ENCODE measurements around the gene MSMB.
"Not testable (repeated sequence)": the region's sequence is repeated elsewhere in the genome, so short reads cannot be mapped to it uniquely, and the experiment has no call there.

Gene MSMB, protein sequence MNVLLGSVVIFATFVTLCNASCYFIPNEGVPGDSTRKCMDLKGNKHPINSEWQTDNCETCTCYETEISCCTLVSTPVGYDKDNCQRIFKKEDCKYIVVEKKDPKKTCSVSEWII

DNA sequence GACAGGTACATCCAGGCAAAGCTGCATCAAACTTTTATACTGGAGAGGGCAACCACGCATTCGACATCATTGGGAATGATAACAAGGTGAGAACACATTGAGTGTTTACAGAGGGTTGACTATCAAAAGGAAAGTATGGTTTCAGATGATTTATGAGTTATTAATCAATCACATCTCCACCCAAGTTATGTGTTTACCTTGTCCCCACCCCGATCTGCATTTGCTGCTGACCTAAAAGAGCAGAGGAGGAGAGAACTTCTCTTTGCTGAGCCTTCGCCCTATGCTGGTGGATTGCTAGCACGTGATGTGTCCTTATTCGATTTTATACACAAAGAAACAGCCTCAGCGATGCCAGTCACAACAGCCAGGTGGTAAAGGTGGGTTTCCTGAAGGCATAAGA lies at the start of gene MSMB:
Gene MSMB, minus strand, starts transcription at position 9 of the 400 bp plus-strand sequence. CDS start 32 bp downstream, outside the sequence.
- no peak for DNase-seq (ENCODE audit: low spot score)

DNA sequence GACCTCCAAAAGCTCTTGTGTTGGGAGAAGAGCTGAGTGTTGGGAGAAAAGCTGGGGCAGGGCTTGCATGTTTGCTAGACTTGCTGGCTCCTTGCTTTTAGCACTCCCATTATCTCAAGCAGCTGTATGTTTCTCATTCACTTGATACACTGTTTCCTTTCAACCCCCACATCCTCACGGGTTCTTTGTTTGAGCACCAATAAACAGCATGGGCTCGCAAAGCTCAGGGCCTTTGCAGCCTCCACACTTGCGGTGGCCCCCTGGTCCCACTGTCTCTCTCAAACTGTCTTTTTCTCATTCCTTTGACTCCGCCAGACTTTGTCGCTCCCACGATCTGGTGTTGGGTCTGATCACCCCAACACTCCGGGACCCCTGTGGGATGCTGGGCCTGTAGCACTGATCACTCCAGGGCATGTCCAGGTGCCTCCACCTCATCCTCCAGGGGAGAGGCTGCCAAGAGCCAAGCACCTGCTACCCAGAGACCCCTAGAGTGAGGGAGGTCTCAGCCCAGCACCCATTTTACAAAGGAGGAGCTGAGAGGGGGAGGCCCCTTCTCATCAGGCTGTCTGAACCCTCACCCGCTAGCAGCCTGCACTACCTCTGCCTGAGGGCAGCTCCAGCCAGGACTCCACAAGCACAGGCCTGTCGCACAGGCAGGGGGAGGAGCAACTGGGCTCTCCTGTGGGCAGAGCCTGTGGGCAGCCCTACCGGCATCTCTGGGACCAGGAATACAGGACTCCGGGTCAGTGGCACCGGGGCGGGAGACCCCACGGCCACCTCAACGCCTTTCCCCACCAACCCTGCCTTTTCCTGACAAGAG lies 49.1 kb upstream of the MSMB start:
- DNase-seq (ENCODE audit: low spot score) = no peak

DNA sequence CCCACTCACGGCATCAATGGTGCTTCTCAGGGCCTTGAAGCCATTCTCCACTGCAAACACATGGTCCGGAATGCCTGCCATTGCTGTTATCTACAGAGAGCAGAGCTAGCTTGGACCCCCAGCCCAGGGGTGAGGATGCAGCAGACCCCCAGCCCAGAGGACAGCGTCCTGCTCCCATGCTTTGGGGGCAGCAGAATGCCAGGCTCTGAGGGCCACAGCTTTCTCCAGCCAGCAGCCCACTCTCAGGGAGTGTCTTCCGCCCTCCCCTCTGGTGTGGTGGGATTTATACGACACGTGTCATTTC lies 48.1 kb upstream of the MSMB start:
- DNase-seq (ENCODE audit: low spot score) = no peak

DNA sequence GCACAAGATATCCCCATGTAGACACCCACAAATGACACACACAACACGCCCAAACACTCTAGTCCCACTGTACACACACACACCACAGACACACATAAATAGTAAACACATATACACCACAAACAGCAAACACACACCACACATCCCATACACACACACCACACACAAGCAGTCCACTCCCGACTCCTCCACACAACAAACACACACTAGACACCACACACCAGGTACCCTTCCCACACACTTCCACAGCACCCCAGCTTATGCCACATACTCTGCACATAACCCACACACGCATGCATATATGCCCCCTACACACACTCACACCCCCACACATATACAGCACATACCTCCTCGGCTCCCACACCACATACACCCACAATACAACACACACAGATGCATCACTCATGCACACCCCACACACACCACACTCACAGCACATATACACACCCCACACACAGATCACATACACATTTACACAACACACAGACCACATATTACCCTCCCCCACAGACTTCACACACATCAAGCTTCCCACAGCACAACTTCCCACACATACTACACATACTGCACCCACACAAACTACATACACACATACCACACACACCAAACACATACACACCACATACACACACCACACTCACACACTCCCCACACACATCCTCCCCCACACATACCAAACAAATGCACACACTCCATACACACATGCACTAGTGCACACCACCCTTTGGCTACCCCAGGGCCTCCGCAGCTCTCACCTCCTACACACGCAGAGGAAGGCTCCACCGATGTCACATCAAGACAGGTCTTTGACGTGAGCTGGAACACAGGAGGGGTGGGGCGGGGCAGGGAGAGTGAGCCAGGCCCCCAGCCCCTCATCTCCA lies 47.5 kb upstream of the MSMB start:
- DNase-seq (ENCODE audit: low spot score) = not testable (repeated sequence)

DNA sequence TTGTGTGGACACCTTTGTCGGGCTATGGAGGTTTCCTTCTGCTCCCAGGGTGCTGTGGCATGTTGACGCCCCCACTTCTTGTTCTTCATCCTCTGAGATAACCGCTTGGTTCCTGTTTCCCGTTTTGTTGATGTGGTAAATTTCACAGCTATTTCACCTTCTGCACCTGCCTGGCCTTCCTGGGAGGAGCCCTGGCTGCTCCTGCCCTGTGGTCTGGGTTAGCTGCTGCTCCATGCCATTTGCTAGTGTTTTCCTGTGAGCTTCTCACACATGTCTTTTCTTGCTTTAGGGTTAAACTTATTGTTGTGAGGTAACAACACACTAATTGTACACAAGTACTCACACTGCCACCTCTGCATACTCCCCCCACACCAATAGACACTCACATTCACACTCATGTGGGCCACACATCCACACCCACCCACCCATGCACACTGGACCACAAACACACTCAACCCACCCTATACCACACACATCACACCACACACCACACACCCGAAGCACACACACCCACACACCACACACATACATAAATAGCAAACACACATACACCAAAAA lies 46.5 kb upstream of the MSMB start:
- no peak for DNase-seq (ENCODE audit: low spot score)

DNA sequence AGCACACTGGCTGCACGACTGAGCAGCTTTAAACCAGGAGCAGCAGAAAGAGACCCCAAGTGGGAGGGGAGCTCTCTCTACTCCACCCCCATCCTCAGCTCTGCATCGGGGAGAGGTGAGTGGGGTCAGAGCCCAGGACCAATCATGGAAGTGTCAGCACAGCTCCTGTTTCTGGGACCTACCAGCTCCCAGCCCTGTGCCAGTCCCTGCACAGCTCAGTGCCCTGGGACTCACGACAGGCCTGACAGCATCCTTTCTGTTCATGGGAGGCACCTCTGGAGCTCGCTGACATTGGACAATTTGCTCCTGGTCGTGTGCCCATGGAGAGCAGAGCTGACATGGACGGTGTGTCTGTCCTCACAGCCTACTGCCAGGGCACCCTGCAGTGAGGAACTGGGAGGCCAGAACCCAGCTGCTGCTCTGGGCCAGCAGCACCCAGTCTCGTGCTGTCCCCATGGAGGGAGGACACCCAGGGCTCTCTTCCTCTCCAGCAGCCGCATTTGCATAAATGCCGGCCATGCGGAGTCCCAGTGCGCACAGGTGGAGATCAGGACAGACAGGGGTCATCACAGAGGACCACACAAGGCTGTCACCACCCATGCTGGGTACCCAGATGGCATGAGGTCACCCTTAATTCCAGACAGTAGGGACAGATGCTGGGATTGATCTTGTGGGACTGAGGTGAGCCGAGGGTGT lies 45.9 kb upstream of the MSMB start:
- DNase-seq (ENCODE audit: low spot score) = no peak

DNA sequence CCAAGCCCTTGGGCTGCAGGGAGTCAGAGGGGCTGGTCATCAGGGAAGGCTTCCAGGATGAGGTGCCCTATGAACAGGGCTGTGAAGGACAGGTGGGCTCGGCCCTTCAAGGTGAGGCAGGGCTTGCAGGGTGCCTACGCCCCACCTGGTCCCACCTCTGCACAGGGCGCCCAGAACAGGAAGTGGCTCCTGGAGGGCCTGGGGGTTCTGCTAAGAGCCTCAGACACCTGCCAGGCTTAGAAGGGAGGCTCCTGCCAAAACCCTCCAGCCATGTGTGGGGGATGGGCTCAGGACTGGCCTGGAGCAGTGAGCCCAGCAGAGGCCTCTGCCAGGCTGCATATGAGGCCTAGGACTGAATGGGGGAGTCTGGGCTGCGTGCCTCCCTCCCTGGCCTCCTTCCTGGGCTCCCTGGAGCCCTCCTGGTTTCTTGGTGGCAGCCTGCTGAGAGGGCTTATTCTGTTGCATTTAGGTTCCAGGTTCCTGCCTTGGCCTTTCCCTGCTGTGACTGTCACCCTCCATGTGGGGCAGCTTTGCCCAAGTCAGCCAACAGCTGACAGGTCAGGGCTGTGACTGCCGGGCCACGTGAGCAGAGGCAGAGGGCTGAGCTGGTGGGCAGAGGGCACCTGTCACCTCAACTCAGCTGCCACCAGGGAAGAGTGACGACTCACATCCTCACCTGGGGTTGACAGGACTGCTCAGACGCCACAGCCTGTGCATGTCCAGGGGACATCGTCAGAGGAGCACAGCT lies 45.2 kb upstream of the MSMB start:
- DNase-seq (ENCODE audit: low spot score) = no peak

DNA sequence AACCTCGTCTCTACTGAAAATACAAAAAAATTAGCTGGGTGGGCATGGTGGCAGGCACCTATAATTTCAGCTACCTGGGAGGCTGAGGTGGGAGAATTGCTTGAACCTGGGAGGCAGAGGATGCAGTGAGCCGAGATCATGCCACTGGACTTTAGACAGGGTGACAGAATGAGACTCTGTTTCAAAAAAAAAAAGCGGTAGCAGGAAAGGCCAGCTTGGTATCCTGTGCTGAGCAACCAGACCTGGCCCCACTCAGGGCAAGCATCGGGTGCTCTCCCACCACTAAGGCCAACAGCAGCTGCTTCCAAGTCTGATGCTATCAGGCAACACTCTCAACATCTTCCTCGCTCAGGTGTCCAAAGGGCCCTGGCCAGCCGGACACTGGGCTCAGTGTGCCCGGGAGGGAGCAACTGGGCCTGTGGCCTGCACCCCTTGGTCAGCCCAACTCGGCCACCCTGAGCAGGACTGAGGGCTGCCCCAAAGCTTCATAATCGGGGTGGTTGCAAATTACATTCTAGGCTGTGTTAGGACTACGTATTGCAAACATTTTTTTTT lies 44.3 kb upstream of the MSMB start:
- no peak for DNase-seq (ENCODE audit: low spot score)

DNA sequence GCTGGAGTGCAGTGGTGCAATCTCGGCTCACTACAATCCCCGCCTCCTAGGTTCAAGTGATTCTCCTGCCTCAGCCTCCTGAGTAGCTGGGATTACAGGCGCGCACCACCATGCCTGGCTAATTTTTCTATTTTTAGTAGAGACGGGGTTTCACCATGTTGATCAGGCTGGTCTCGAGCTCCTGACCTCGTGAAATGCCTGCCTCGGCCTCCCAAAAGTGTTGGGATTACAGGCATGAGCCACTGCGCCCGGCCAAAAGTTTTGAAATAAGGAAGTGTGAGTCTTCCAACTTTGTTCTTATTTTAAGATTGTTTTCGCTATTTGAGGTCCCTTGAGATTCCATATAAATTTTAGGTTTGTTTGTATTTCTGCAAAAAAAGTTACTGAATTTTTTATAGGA lies 41.3 kb upstream of the MSMB start:
- not testable (repeated sequence) for DNase-seq (ENCODE audit: low spot score)

DNA sequence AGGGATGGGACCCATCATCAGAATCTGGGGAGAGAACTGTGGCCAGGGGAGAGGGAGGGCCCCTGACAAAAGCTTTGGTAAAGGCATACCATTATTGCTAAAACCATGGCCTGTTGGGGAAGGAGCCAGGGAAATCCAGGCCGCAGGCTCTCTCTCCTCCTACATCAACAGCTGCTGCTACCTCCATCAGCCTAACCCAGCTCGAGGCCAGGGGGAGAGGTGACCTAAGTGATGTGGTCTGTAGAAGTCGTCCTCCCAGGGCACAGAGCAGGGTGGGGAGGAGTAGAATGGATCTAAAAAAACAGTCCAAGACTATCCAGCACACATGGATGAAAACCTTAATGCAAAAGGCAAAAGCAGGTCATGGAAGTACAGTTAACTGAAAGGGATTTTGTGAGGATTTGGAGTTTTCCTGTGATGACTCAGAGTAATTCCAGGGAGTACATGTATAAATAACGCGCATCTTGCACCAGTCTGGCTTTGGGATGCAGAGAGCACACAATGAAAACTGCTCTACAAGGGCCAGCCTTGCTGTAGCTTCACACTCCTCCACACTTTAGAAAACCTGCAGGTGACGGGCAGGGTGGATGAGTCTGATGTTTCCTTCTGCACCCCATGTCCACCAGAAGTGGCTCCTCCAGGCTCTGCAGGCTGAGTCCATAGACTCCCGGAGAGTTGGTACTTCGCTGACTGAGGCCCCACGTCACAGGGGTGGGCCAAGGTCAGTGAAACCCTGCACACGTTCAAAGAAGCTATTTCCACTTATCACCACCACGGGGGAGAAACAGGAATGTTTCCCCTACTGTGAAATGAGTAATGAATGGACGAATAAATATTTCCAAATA lies 38.5 kb upstream of the MSMB start:
- no peak for DNase-seq (ENCODE audit: low spot score)

DNA sequence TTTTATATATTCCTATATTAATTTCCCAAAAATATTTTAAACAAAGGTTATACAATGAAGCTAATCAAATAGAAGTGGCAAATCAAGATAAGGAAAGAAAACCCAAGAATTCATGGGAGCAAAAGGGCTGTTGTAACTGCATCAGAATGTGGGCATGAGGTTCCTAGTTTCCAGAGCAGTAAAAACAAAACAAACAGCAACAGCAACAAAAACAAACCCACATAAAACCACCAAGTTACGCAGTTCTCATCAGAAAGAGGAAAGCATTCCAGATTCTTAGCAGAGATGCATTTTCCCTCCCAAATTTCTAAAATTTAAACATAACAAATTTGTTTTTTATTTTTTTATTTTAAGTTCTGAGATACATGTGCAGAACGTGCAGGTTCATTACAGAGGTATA lies 34.8 kb upstream of the MSMB start:
- no peak for DNase-seq (ENCODE audit: low spot score)

DNA sequence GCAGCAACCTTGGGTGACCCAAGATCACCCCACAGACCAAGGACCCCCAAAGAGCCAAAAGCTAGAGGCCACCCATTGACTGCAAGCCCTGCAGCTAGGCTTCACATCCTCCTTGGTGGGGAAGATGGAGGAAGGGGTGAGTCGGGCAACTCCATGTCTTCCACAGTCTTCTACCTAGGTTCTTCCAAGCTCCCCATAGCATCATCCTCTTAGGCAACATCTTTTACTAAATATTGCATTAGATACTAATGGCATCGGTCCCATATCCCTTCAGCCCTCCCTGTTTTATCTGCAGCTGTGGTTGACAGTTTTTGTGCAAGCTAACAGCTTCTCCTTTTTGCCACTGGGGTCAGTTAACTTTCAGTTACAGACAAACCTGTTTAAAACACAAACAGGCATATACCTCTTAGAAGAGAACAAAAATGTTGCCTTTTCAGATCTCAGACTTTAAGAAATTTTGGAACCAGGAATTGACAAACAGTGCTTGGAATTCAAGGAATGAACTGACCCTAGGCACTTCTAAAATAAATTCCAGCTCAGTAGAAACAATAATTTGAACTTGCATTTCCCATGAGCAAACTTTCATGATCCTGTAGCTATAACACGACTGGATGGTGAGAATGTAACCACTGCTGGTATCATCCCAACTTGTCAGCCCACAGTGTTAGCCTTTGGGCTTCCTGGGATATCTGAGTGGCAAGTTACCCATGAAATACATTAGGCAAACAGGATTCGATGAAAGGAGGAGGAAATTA lies 33.9 kb upstream of the MSMB start:
- no peak for DNase-seq (ENCODE audit: low spot score)

DNA sequence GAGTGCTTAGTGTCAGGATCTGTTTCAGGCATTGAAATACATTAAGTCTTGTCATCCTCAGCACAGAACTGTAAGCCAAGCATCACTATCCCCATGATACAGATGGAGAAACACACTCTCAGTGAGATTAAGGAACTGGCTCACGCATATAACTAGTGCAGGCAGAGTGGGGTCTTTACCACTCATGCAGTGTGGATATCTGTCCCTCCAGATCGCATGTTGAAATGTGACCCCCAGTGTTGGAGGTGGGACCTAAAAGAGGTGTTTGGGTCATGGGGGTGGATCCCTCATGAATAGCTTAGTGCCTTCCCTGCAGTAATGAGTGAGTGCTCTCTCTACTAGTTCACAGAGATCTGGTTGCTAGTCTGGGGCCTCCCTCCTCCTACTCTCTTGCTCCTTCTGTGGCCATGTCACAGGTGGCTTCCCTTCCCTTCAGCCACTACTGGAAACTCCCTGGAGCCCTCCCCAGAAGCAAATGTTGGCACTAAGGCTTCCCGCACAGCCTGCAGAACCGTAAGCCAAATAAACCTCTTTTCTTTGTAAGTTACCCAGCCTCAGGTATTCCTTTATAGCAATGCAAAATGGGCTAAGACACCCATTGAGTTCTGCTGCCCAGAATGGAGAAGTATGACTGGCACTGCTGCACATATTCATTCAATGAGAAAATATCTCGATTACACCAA lies 31.8 kb upstream of the MSMB start:
- no peak for DNase-seq (ENCODE audit: low spot score)

DNA sequence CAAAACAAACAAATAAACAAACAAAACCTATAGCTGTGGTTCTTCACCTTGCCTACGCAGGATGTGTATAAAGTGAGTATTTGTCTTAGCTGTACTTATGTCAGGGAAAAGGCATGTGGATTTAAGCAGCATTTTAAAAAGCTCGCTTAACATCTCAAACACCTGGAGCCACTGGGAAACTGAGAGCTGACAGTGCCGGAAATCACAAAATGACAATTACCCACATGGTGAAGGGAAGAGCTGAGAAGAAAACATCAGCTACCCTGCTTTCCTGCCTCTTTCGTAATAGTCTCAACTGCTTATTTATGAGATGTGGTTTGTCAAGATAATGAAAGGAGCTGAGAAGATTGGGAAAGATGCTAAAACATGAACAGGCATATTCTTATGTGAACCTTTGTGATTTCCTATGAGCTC lies 31.1 kb upstream of the MSMB start:
- no peak for DNase-seq (ENCODE audit: low spot score)

DNA sequence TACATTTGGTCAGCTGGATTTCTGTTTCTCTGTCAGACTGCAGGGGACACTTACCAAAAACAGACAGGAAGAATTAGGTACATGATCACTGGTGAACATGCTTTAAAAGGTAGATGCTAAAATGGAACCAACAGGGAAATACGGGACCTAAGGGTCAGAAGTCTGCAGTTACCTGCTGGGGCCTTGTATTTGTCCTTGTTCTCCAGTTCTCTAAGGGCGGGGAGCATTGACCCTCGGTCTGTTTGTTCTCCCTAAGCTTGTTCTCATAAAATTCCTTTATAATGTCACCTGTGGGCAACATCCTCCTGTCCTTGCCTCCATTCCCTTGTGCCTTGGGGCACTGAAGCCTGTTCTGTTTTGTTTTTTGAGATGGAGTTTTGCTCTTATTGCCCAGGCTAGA lies 29.8 kb upstream of the MSMB start:
- DNase-seq (ENCODE audit: low spot score) = no peak

DNA sequence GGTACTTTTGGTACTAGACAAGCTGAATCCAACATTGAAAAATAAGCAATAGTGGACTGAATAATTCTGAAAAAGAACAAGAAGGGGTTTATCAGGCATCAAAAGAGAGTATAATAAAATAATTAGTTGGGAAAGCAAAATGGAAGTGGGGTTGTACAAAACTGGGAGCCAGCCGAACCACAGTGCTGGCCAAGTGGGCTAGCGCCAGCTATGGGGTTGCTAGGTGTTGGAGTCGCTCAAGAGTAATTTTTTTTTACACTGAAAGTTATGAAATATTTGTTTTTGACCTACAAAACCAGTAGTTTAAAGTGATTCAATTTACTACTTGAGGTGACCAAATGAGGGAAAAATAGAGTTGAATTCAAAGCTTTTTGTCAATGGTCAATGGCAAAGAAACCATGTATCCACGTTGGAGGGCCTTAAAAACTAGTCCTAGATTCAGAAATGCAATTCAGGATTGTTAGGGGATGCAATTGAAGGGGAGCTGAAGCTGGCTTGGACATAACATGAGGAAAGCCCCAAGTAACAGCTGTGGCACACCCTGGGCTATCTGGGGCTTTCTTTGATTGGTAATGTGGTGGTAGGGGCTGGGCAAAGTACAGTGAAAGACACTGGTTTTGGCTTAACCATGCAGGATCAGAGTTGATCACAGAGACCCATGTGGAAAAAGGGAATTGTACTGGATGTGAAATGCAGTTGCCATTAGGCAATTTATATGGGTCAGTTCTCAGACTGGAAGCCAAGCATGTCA lies 28.3 kb upstream of the MSMB start:
- no peak for DNase-seq (ENCODE audit: low spot score)

DNA sequence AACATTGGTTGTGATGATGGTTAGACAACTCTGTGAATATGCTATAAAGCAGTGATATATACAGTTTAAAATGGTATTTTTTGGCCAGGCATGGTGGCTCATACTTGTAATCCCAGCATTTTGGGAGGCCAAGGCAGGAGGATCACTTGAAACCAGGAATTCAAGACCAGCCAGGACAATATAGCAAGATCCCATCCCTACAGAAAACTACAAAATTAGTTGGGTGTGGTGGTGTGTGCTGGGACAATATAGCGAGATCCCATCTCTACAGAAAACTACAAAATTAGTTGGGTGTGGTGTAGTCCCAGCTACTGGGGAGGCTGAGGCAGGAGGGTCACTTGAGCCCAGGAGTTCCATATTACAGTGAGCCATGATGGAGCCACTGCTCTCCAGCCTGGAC lies 27.5 kb upstream of the MSMB start:
- no peak for DNase-seq (ENCODE audit: low spot score)

DNA sequence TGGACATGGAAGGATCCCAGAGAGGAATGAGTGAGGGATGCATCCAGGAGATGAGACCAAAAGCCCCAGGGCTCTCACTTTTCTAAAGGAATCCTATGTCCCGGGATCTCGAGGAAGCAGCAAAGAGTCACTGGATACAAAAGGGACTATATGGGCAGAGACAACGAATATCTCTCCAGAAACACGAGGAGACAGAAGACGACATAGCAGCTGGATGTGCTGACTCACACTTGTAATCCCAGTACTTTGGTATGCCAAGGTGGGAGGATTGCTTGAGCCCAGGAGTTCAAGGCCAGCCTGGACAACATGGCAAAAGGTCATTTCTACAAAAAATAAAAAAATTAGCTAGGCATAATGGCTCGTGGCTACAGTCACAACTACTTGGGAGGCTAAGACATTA lies 24.7 kb upstream of the MSMB start:
- no peak for DNase-seq (ENCODE audit: low spot score)

Measured in D341Med (cell line).